Neuronal stem cell (in vitro differentiated cells): ENCODE data around the gene RBM4.
A peak's percentile ranks its signal among the peaks of the same experiment; 100 is the strongest.

Experiments
- DNase-seq: peaks from one replicate; pipeline ENCODE4 v3.0.0-alpha.2; 2013; ENCODE audit warnings: low spot score
- H2AFZ ChIP-seq: one replicate; pipeline ENCODE4 v1.6.1; 2013; ENCODE audit warnings: mild to moderate bottlenecking, low read length, inconsistent platforms
- H2AK5ac ChIP-seq: 2 replicates; pipeline ENCODE4 v1.6.1; 2013; ENCODE audit warnings: low read depth, mild to moderate bottlenecking, inconsistent platforms, low read length, moderate library complexity, mixed read lengths
- H2BK120ac ChIP-seq: 2 replicates; pipeline ENCODE4 v1.6.1; 2013; ENCODE audit warnings: low read depth, mild to moderate bottlenecking, inconsistent platforms, low read length, moderate library complexity, mixed read lengths
- H2BK12ac ChIP-seq: one replicate; pipeline ENCODE4 v1.6.1; 2013; ENCODE audit warnings: low read length, inconsistent platforms
- H2BK15ac ChIP-seq: 2 replicates; pipeline ENCODE4 v1.6.1; 2013; ENCODE audit warnings: mild to moderate bottlenecking, low read length, inconsistent platforms, mixed read lengths
- H2BK5ac ChIP-seq: one replicate; pipeline ENCODE4 v1.6.1; 2013; ENCODE audit warnings: inconsistent platforms, mild to moderate bottlenecking, low read length, moderate library complexity
- H3K14ac ChIP-seq: one replicate; pipeline ENCODE4 v1.6.1; 2013; ENCODE audit warnings: low read length, inconsistent platforms
- H3K18ac ChIP-seq: 2 replicates; pipeline ENCODE4 v1.6.1; 2013; ENCODE audit warnings: low read length, inconsistent platforms
- H3K23ac ChIP-seq: 2 replicates; pipeline ENCODE4 v1.6.1; 2013; ENCODE audit warnings: low read depth, mild to moderate bottlenecking, mixed read lengths, low read length, inconsistent platforms; ENCODE audit not compliant: poor library complexity
- H3K27ac ChIP-seq: replicated peaks from 3 replicates; pipeline ENCODE4 v1.5.1; 2013; ENCODE audit warnings: low read length, inconsistent platforms
- H3K27me3 ChIP-seq, 3 experiments: 2 replicates each; pipeline ENCODE4 v1.6.1; 2013; ENCODE audit warnings: low read length in 3 of 3, mild to moderate bottlenecking in 2 of 3, inconsistent platforms in 1 of 3, low read depth in 1 of 3, mixed read lengths in 1 of 3, moderate library complexity in 1 of 3; ENCODE audit not compliant: control insufficient read depth in 3 of 3, insufficient read depth in 3 of 3
- H3K36me3 ChIP-seq, 2 donors: replicated peaks in 1 of 2; 2 replicates each; pipeline ENCODE4 v1.6.1; 2013; ENCODE audit warnings: low read length in 2 of 2; ENCODE audit not compliant: control insufficient read depth in 2 of 2, insufficient read depth in 2 of 2
- H3K4ac ChIP-seq: 2 replicates; pipeline ENCODE4 v1.6.1; 2013; ENCODE audit warnings: inconsistent platforms, mild to moderate bottlenecking, low read length, moderate library complexity
- H3K4me1 ChIP-seq, 2 donors: 1 replicate in 1 of 2; 2 replicates in 1 of 2; pipeline ENCODE4 v1.6.1; 2013; ENCODE audit warnings: low read length in 2 of 2, low read depth in 1 of 2; ENCODE audit not compliant: control insufficient read depth in 2 of 2, insufficient read depth in 1 of 2
- H3K4me2 ChIP-seq: one replicate; pipeline ENCODE4 v1.6.1; 2013; ENCODE audit warnings: mild to moderate bottlenecking, low read length, inconsistent platforms; ENCODE audit not compliant: insufficient read depth, poor library complexity, severe bottlenecking
- H3K4me3 ChIP-seq, 2 donors: 2 replicates each; pipeline ENCODE4 v1.5.1; 2013; ENCODE audit warnings: low read length in 2 of 2, mild to moderate bottlenecking in 2 of 2, inconsistent platforms in 1 of 2, moderate library complexity in 1 of 2
- H3K79me1 ChIP-seq: one replicate; pipeline ENCODE4 v1.6.1; 2013; ENCODE audit warnings: low read depth, mild to moderate bottlenecking, inconsistent platforms, low read length, moderate library complexity
- H3K9ac ChIP-seq: one replicate; pipeline ENCODE4 v1.6.1; 2013; ENCODE audit warnings: mild to moderate bottlenecking, low read depth, low read length, inconsistent platforms; ENCODE audit not compliant: poor library complexity
- H3K9me3 ChIP-seq, 2 donors: replicated peaks in 1 of 2; 2 replicates each; pipeline versions ENCODE3 to v1.6.1; 2013; ENCODE audit warnings: low read length in 2 of 2, mild to moderate bottlenecking in 2 of 2, inconsistent platforms in 1 of 2, low read depth in 1 of 2, mixed read lengths in 1 of 2, moderate library complexity in 1 of 2; ENCODE audit not compliant: control insufficient read depth in 2 of 2, insufficient read depth in 1 of 2
- H4K8ac ChIP-seq: one replicate; pipeline ENCODE4 v1.6.1; 2013; ENCODE audit warnings: low read depth, mild to moderate bottlenecking, inconsistent platforms, low read length, moderate library complexity
- H4K91ac ChIP-seq: one replicate; pipeline ENCODE4 v1.6.1; 2013; ENCODE audit warnings: low read length, low read depth, mild to moderate bottlenecking, inconsistent platforms; ENCODE audit not compliant: poor library complexity
- WGBS, 2 donors: extraction: QIAGEN DNeasy Blood & Tissue Kit; methylation state at CpG; one replicate each; pipeline ENCODE4 v1.1.7; 2013; ENCODE audit warnings: missing lambda C conversion rate in 2 of 2, mixed read lengths in 1 of 2; ENCODE audit not compliant: insufficient read length in 2 of 2, insufficient replicate concordance in 1 of 2; ENCODE audit errors: extremely low coverage in 2 of 2; 5-methylcytosine and 5-hydroxymethylcytosine counted together

Gene RBM4

DNA sequence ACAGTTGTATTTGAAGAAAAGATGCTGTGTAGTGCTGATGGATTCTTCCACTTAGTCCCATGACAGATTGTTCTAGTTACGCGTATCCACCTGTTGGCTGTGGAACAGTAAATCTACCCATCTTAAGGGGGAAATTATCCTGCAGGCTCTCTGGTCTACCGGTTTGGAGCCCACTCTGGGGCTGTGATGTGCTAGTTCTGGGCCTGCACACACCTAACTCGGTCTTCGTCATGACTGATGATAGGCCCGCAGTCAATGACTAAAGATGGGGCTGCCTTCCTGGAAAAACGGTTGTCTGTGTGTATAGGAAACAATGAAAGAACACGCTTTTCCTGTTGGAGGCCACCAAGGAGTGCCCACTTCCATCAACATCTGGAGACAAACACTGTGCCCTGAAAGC lies 45.4 kb downstream of the RBM4 start:
- Histone ChIP-seq H2BK12ac (no peak overlapping the region), H3K14ac (no peak overlapping the region), H3K79me1 (no peaks in the 10 kb centered on the region), H2BK120ac (no peak overlapping the region), H3K23ac (no peak overlapping the region), H3K27ac (no peak overlapping the region), H2AFZ (no peak overlapping the region), H3K4me3 (no peak overlapping the region), H2AK5ac (no peak overlapping the region), H4K91ac (no peak overlapping the region), H3K9ac (no peak overlapping the region), H2BK15ac (no peak overlapping the region), H3K4me1 (no peaks in the 10 kb centered on the region), H2BK5ac (no peak overlapping the region), H3K18ac (no peak overlapping the region), H4K8ac (no peak overlapping the region), H3K27me3 (no peaks in the 10 kb centered on the region), H3K4ac (no peak overlapping the region), H3K9me3 (no peaks in the 10 kb centered on the region), H3K4me2 (no peak overlapping the region), H3K36me3 (peaks cover 32 to 48% of the 10 kb centered on the region in 2 donors)
- DNase-seq = no peak
- no CpG with 5 or more reads among the region's 8 CpGs for WGBS, 2 donors

DNA sequence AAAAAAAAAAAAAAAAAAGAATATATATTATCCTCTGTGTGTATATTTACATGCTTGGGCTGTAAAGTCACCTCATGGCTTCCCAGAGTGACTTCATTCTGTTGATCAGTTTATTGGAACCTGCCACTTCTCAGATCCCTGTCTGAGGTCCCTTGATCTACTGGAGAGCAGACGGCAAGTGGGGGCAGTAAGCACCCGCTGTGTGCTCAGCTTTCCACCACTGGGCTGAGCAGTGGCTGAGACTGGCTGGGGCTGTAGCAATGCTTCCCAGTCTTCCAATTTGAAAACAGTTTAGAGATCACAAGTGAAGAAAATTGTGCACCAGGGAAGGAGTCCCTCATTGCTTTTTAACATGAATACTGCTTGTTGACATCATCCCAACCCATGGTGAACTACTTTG lies 46.1 kb downstream of the RBM4 start:
- Histone ChIP-seq H3K18ac (no peak overlapping the region), H3K27me3 (no peaks in the 10 kb centered on the region), H3K27ac (no peak overlapping the region), H2AK5ac (no peak overlapping the region), H3K23ac (no peak overlapping the region), H3K9ac (no peak overlapping the region), H3K4me3 (no peak overlapping the region), H2BK120ac (no peak overlapping the region), H3K4me1 (no peaks in the 10 kb centered on the region), H4K91ac (no peak overlapping the region), H4K8ac (no peak overlapping the region), H2BK5ac (no peak overlapping the region), H3K4me2 (no peak overlapping the region), H3K9me3 (peaks cover 0 to 2% of the 10 kb centered on the region in 2 donors), H3K4ac (no peak overlapping the region), H3K36me3 (peaks cover 35 to 53% of the 10 kb centered on the region in 2 donors), H2BK12ac (no peak overlapping the region), H3K14ac (no peak overlapping the region), H3K79me1 (no peaks in the 10 kb centered on the region), H2AFZ (no peak overlapping the region), H2BK15ac (no peak overlapping the region)
- DNase-seq = no peak
- no CpG with 5 or more reads among the region's 2 CpGs for WGBS, 2 donors

DNA sequence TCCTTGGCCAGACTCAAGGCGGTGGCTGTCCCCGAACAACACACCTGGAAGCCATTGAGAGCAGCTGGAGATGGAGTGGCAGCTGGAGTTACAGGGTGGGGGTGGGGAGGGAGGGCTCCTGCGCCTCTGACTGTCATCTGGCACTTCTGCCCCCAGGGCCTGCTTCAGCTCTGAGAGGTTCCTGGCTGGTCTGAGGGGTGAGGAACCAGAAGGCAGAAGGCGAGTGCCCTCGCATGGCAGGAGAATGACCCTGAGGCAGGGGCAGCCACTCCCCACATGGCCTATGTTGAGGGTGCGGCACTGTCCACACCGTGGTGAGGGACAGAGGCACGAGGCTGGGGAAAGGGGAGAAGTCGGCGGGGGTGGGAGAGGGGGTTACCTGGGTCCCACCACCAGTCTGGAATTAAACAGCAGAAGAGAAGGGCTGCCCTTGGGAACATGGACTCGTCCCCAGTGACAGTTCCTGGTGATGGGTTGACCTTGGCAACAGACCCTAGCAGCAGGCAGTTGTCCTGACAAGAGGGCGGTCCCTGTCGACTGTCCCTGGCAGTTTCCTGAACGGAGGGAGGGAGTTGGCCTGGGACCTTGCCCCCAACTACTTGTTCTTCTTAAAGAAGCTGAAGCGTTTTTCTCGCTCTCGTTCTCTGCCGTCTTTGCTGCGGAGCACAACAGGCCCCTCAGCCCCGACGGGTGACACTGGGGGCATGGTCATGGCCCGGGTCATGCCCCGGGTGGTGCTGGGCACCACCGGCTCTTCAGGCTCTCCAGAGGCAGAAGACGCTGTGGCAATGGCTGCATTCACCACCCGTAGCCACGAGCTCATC lies 47.0 kb downstream of the RBM4 start:
- H3K27me3 ChIP-seq = no peaks in the 10 kb centered on the region
- H2AFZ ChIP-seq = no peak overlapping the region
- H3K4me2 ChIP-seq = no peak overlapping the region
- H3K4me1 ChIP-seq = no peaks in the 10 kb centered on the region
- H4K91ac ChIP-seq = no peak overlapping the region
- H2BK12ac ChIP-seq = no peak overlapping the region
- peak overlapping the region in 1 of 2 donors; percentile 31 for H3K4me3 ChIP-seq
- H3K36me3 ChIP-seq = peaks cover 40 to 62% of the 10 kb centered on the region in 2 donors
- DNase-seq = no peak
- H2BK5ac ChIP-seq = no peak overlapping the region
- H2AK5ac ChIP-seq = no peak overlapping the region
- H4K8ac ChIP-seq = no peak overlapping the region
- H3K27ac ChIP-seq = no peak overlapping the region
- H3K4ac ChIP-seq = no peak overlapping the region
- H2BK15ac ChIP-seq = no peak overlapping the region
- H3K14ac ChIP-seq = peak overlapping the region; percentile 21
- WGBS, 2 donors = no CpG with 5 or more reads among the region's 27 CpGs
- H3K23ac ChIP-seq = no peak overlapping the region
- H3K9me3 ChIP-seq = peaks cover 0 to 2% of the 10 kb centered on the region in 2 donors
- H3K9ac ChIP-seq = peak overlapping the region; percentile 44
- H3K18ac ChIP-seq = no peak overlapping the region
- H2BK120ac ChIP-seq = no peak overlapping the region
- peaks cover 2% of the 10 kb centered on the region for H3K79me1 ChIP-seq

GRCh38 chr11:66686100-66686785 lies 47.7 kb downstream of the RBM4 start:
- Histone ChIP-seq H2BK12ac (no peak overlapping the region), H3K14ac (no peak overlapping the region), H2BK5ac (no peak overlapping the region), H3K23ac (no peak overlapping the region), H3K4me2 (no peak overlapping the region), H2AFZ (no peak overlapping the region), H3K27ac (no peak overlapping the region), H2BK15ac (no peak overlapping the region), H4K91ac (no peak overlapping the region), H3K79me1 (peaks cover 2% of the 10 kb centered on the region), H3K36me3 (peaks cover 44 to 66% of the 10 kb centered on the region in 2 donors), H3K18ac (no peak overlapping the region), H4K8ac (no peak overlapping the region), H2AK5ac (no peak overlapping the region), H3K4me3 (no peak overlapping the region), H2BK120ac (no peak overlapping the region), H3K9me3 (peaks cover 0 to 2% of the 10 kb centered on the region in 2 donors), H3K9ac (peak overlapping the region; percentile 44), H3K4me1 (no peaks in the 10 kb centered on the region), H3K27me3 (no peaks in the 10 kb centered on the region), H3K4ac (no peak overlapping the region)
- DNase-seq = no peak
- no CpG with 5 or more reads among the region's 15 CpGs for WGBS, 2 donors
